ENCODE data around the gene SAPCD1.
"Not testable (repeated sequence)": the region's sequence is repeated elsewhere in the genome, so short reads cannot be mapped to it uniquely, and the experiment has no call there.

The SAPCD1 gene

DNA sequence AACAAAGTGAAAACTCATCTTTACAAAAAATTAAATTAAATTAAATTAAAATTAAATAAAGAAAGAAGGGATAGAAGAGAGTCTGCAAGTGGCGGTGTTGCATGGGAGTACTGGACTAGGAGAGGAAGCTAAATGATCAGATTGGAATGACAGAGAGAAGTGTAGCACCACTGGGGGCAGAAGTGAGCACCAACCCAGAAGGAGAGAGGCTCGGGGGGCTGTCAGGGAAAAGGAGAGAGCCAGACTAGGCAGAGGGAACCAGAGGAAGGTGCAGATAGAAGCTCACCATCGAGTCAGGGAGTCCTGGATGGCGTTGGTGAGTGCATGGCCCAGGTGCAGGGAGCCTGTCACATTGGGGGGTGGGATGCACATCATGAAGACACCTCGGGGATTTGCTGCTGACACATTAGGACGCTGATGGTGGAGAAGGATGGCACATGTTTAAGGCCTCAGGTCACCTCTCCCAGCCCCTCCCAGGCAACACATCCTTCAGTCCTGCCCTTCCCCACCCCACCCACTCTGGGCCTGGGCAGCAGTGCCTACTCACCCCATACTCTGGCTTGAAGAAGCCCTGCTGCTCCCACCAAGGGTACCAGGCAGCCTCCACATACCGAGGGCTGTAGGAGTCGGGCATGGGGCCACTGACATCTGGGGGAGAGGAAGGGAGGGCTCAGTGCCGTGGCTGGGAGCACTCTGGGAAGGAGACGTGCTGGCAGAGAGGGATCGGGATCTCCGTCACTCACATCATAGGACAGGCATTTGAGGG is 29.1 kb downstream of the SAPCD1 start:
- H3K36me3 ChIP-seq (ENCODE audit: control insufficient read depth, insufficient read depth, low read length): peaks cover 13% of the 10 kb centered on the region
- peaks cover 15% of the 10 kb centered on the region for H3K4me1 ChIP-seq (ENCODE audit: control insufficient read depth, insufficient read depth, low read length, poor library complexity, severe bottlenecking)
- H3K4me3 ChIP-seq (ENCODE audit: insufficient read depth, low read depth, low read length, poor library complexity, severe bottlenecking): no peak overlapping the region
- H3K27me3 ChIP-seq (replicated peaks; ENCODE audit: control insufficient read depth, insufficient read depth, low read length, poor library complexity, severe bottlenecking): no peaks in the 10 kb centered on the region
- H3K27ac ChIP-seq (ENCODE audit: insufficient read depth, low read length, poor library complexity, severe bottlenecking): no peak overlapping the region
- no peak for DNase-seq
- H3K9me3 ChIP-seq (ENCODE audit: control insufficient read depth, low read length): no peaks in the 10 kb centered on the region

DNA sequence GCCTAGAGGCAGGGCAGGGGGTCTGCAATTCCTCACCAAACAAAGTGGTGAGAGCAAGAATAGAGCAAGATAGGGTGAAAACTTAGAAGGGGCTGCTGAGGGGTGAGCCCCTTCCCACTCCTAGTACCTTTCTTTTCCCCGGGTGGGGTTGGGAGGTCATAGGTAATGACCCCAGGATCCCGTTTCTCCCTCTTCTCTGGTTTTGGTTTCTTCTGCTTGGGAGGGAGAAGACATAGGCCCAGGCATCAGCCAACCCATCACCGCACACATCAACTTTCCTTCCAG is 29.6 kb downstream of the SAPCD1 start:
- Histone ChIP-seq H3K9me3 (ENCODE audit: control insufficient read depth, low read length) (no peaks in the 10 kb centered on the region), H3K27me3 (replicated peaks; ENCODE audit: control insufficient read depth, insufficient read depth, low read length, poor library complexity, severe bottlenecking) (no peaks in the 10 kb centered on the region), H3K27ac (ENCODE audit: insufficient read depth, low read length, poor library complexity, severe bottlenecking) (no peak overlapping the region), H3K36me3 (ENCODE audit: control insufficient read depth, insufficient read depth, low read length) (peaks cover 13% of the 10 kb centered on the region), H3K4me1 (ENCODE audit: control insufficient read depth, insufficient read depth, low read length, poor library complexity, severe bottlenecking) (peaks cover 20% of the 10 kb centered on the region), H3K4me3 (ENCODE audit: insufficient read depth, low read depth, low read length, poor library complexity, severe bottlenecking) (no peak overlapping the region)
- DNase-seq: no peak

GRCh38 chr6:31792761-31793171 is 30.3 kb downstream of the SAPCD1 start:
- H3K27me3 ChIP-seq (replicated peaks; ENCODE audit: control insufficient read depth, insufficient read depth, low read length, poor library complexity, severe bottlenecking): no peaks in the 10 kb centered on the region
- H3K4me3 ChIP-seq (ENCODE audit: insufficient read depth, low read depth, low read length, poor library complexity, severe bottlenecking): no peak overlapping the region
- DNase-seq: no peak
- no peaks in the 10 kb centered on the region for H3K9me3 ChIP-seq (ENCODE audit: control insufficient read depth, low read length)
- no peak overlapping the region for H3K27ac ChIP-seq (ENCODE audit: insufficient read depth, low read length, poor library complexity, severe bottlenecking)
- peaks cover 27% of the 10 kb centered on the region for H3K4me1 ChIP-seq (ENCODE audit: control insufficient read depth, insufficient read depth, low read length, poor library complexity, severe bottlenecking)
- H3K36me3 ChIP-seq (ENCODE audit: control insufficient read depth, insufficient read depth, low read length): peaks cover 13% of the 10 kb centered on the region

DNA sequence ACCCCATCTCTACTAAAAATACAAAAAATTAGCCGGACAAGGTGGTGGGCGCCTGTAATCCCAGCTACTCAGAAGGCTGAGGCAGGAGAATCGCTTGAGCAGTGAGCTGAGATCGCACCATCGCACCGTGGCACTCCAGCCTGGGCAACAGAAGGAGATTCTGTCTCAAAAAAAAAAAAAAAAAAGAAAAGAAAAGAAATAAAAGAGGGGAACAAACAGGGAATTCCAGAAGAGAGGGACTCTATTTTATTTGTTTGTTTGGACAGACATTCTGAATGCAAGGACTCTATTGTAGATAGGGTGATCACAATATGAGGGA is 31.4 kb downstream of the SAPCD1 start:
- H3K9me3 ChIP-seq (ENCODE audit: control insufficient read depth, low read length); H3K27me3 ChIP-seq (replicated peaks; ENCODE audit: control insufficient read depth, insufficient read depth, low read length, poor library complexity, severe bottlenecking); DNase-seq: not testable (repeated sequence)
- peak overlapping the region; percentile 89 for H3K4me3 ChIP-seq (ENCODE audit: insufficient read depth, low read depth, low read length, poor library complexity, severe bottlenecking)
- peak overlapping the region; percentile 90 for H3K27ac ChIP-seq (ENCODE audit: insufficient read depth, low read length, poor library complexity, severe bottlenecking)
- H3K36me3 ChIP-seq (ENCODE audit: control insufficient read depth, insufficient read depth, low read length): peaks cover 13% of the 10 kb centered on the region
- H3K4me1 ChIP-seq (ENCODE audit: control insufficient read depth, insufficient read depth, low read length, poor library complexity, severe bottlenecking): peaks cover 37% of the 10 kb centered on the region

DNA sequence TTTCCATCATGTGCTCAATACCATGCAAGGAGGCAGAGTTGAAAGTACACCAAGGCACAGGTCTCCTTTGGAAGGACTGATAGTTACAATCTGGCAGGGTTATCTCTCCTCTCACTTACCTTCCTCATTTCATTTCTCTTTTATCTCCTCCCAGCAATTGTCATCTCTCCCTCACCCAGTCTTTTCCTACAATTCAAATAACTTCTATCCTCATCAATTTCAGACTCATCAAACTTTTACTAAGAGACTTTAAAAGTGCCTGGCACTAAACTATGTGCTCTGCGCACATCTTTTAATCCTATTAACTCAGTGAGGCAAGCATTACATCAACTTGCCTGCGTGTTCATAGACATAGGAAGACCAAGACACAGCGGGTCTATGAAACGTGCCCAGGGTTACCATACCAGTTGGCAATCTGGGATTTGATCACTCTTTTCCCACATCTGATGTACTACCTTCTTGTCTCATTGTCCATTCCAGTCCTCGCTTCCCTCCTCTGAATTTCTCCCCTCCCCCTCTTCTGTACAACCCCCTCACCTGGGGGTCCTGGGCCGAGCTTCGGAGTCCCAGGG is 31.9 kb downstream of the SAPCD1 start:
- Histone ChIP-seq H3K27me3 (replicated peaks; ENCODE audit: control insufficient read depth, insufficient read depth, low read length, poor library complexity, severe bottlenecking) (no peaks in the 10 kb centered on the region), H3K4me3 (ENCODE audit: insufficient read depth, low read depth, low read length, poor library complexity, severe bottlenecking) (peak overlapping the region; percentile 89), H3K4me1 (ENCODE audit: control insufficient read depth, insufficient read depth, low read length, poor library complexity, severe bottlenecking) (peaks cover 37% of the 10 kb centered on the region), H3K27ac (ENCODE audit: insufficient read depth, low read length, poor library complexity, severe bottlenecking) (peak overlapping the region; percentile 90), H3K9me3 (ENCODE audit: control insufficient read depth, low read length) (no peaks in the 10 kb centered on the region), H3K36me3 (ENCODE audit: control insufficient read depth, insufficient read depth, low read length) (peaks cover 12% of the 10 kb centered on the region)
- no peak for DNase-seq

GRCh38 chr6:31794866-31795615 is 32.6 kb downstream of the SAPCD1 start:
- Histone ChIP-seq H3K36me3 (ENCODE audit: control insufficient read depth, insufficient read depth, low read length) (peaks cover 11% of the 10 kb centered on the region), H3K4me3 (ENCODE audit: insufficient read depth, low read depth, low read length, poor library complexity, severe bottlenecking) (peak overlapping the region; percentile 89), H3K4me1 (ENCODE audit: control insufficient read depth, insufficient read depth, low read length, poor library complexity, severe bottlenecking) (peaks cover 37% of the 10 kb centered on the region), H3K27ac (ENCODE audit: insufficient read depth, low read length, poor library complexity, severe bottlenecking) (peak overlapping the region; percentile 90), H3K9me3 (ENCODE audit: control insufficient read depth, low read length) (no peaks in the 10 kb centered on the region), H3K27me3 (replicated peaks; ENCODE audit: control insufficient read depth, insufficient read depth, low read length, poor library complexity, severe bottlenecking) (no peaks in the 10 kb centered on the region)
- DNase-seq: no peak

- peak; percentile 64 to 80 (median 67) for DNase-seq
- Histone ChIP-seq H3K9me3 (ENCODE audit: control insufficient read depth, low read length) (no peaks in the 10 kb centered on the region), H3K27me3 (replicated peaks; ENCODE audit: control insufficient read depth, insufficient read depth, low read length, poor library complexity, severe bottlenecking) (no peaks in the 10 kb centered on the region), H3K4me1 (ENCODE audit: control insufficient read depth, insufficient read depth, low read length, poor library complexity, severe bottlenecking) (peaks cover 37% of the 10 kb centered on the region), H3K27ac (ENCODE audit: insufficient read depth, low read length, poor library complexity, severe bottlenecking) (peak within 1 kb of the TSS; percentile 90), H3K36me3 (ENCODE audit: control insufficient read depth, insufficient read depth, low read length) (peaks cover 11% of the 10 kb centered on the region), H3K4me3 (ENCODE audit: insufficient read depth, low read depth, low read length, poor library complexity, severe bottlenecking) (peak within 1 kb of the TSS; percentile 89)
Measured at GRCh38 chr6:31795616-31796298, 33.3 kb downstream of the SAPCD1 start, which contains the start of gene VARS1. VARS1 (minus strand) TSS chr6:31795752; CDS start chr6:31795217, 535 bp downstream.

DNA sequence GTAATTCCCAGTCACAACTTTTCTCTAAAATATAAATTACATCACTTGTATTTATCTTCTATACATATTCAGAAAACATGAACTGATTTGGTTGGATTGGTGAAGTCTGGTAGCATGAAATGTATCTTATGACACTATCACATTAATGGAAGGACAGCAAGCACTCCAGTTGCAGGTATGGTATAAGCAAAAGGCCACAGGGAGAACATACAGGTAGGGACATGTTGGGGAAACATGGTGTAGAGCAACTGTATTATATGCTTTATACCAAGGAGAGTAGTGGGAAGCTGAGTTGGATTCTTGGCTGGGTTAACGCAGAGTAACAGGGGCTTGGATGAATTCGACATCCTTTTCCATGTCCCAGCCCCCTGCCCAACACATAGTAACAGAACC is 34.5 kb downstream of the SAPCD1 start:
- Histone ChIP-seq H3K9me3 (ENCODE audit: control insufficient read depth, low read length) (no peaks in the 10 kb centered on the region), H3K27ac (ENCODE audit: insufficient read depth, low read length, poor library complexity, severe bottlenecking) (no peak overlapping the region), H3K4me1 (ENCODE audit: control insufficient read depth, insufficient read depth, low read length, poor library complexity, severe bottlenecking) (peaks cover 37% of the 10 kb centered on the region), H3K4me3 (ENCODE audit: insufficient read depth, low read depth, low read length, poor library complexity, severe bottlenecking) (no peak overlapping the region), H3K27me3 (replicated peaks; ENCODE audit: control insufficient read depth, insufficient read depth, low read length, poor library complexity, severe bottlenecking) (no peaks in the 10 kb centered on the region), H3K36me3 (ENCODE audit: control insufficient read depth, insufficient read depth, low read length) (peaks cover 7% of the 10 kb centered on the region)
- DNase-seq: no peak

GRCh38 chr6:31797588-31797987 is 35.1 kb downstream of the SAPCD1 start:
- Histone ChIP-seq H3K36me3 (ENCODE audit: control insufficient read depth, insufficient read depth, low read length) (peaks cover 2% of the 10 kb centered on the region), H3K9me3 (ENCODE audit: control insufficient read depth, low read length) (no peaks in the 10 kb centered on the region), H3K27me3 (replicated peaks; ENCODE audit: control insufficient read depth, insufficient read depth, low read length, poor library complexity, severe bottlenecking) (no peaks in the 10 kb centered on the region), H3K4me1 (ENCODE audit: control insufficient read depth, insufficient read depth, low read length, poor library complexity, severe bottlenecking) (peaks cover 37% of the 10 kb centered on the region), H3K4me3 (ENCODE audit: insufficient read depth, low read depth, low read length, poor library complexity, severe bottlenecking) (no peak overlapping the region), H3K27ac (ENCODE audit: insufficient read depth, low read length, poor library complexity, severe bottlenecking) (peak overlapping the region; percentile 51)
- DNase-seq: no peak

DNA sequence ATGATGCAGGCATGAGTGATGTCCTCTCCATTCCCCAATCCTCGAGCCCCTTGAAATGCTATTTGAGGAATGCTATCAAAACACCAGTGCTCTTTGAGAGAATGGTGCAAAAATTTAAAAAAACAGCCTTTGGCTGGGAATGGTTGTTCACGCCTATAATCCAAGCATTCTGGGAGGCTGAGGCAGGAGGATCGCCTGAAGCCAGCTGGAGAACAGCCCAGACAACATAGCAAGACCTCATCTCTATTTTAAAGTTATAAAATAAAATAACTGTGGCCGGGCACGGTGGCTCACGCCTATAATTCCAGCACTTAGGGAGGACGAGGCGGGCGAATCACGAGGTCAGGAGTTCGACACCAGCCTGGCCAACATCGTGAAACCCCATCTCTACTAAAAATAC is 37.3 kb downstream of the SAPCD1 start:
- no peak for DNase-seq
- H3K27me3 ChIP-seq (replicated peaks; ENCODE audit: control insufficient read depth, insufficient read depth, low read length, poor library complexity, severe bottlenecking): no peaks in the 10 kb centered on the region
- no peaks in the 10 kb centered on the region for H3K36me3 ChIP-seq (ENCODE audit: control insufficient read depth, insufficient read depth, low read length)
- H3K4me1 ChIP-seq (ENCODE audit: control insufficient read depth, insufficient read depth, low read length, poor library complexity, severe bottlenecking): peaks cover 32% of the 10 kb centered on the region
- H3K9me3 ChIP-seq (ENCODE audit: control insufficient read depth, low read length): no peaks in the 10 kb centered on the region
- no peak overlapping the region for H3K27ac ChIP-seq (ENCODE audit: insufficient read depth, low read length, poor library complexity, severe bottlenecking)
- H3K4me3 ChIP-seq (ENCODE audit: insufficient read depth, low read depth, low read length, poor library complexity, severe bottlenecking): no peak overlapping the region
